OCI-LY3 (cell line): ENCODE measurements around the gene GPR158.
"Not testable (repeated sequence)": the region's sequence is repeated elsewhere in the genome, so short reads cannot be mapped to it uniquely, and the experiment has no call there.

Experiments
- H2AFZ ChIP-seq: fragments of 200-600, 300-600 bp; shearing (Covaris generic); 2 replicates; pipeline ENCODE4 v1.6.0; 2014; ENCODE audit warnings: antibody characterized with exemption, low read depth, low read length
- H3K27ac ChIP-seq: fragments of 200-600, 300-600 bp; sonication (generic); 2 replicates; pipeline ENCODE4 v1.5.1; 2014; ENCODE audit warnings: mild to moderate bottlenecking, low read length, moderate library complexity, mixed read lengths
- H3K27me3 ChIP-seq: fragments of 200-600, 300-600 bp; sonication (generic); 2 replicates; pipeline ENCODE4 v1.6.1; 2014; ENCODE audit warnings: low read depth, low read length, mixed read lengths
- H3K36me3 ChIP-seq: fragments of 200-600, 300-600 bp; sonication (generic); replicated peaks from 2 replicates; pipeline ENCODE3; 2014; ENCODE audit warnings: low read depth, low read length, mixed read lengths
- H3K4me1 ChIP-seq: fragments of 300-600, 200-600 bp; sonication (generic); 2 replicates; pipeline ENCODE4 v1.6.1; 2014; ENCODE audit warnings: low read length, mixed read lengths
- H3K4me2 ChIP-seq: fragments of 200-600, 300-600 bp; sonication (generic); 2 replicates; pipeline ENCODE4 v1.6.1; 2014; ENCODE audit warnings: low read length, mixed read lengths
- H3K4me3 ChIP-seq: fragments of 300-600, 200-600 bp; sonication (generic); 2 replicates; pipeline ENCODE4 v1.5.1; 2014; ENCODE audit warnings: antibody characterized with exemption, mild to moderate bottlenecking, low read length, moderate library complexity
- H3K79me2 ChIP-seq: fragments of 300-600, 200-600 bp; shearing (Covaris generic); 2 replicates; pipeline ENCODE4 v1.6.1; 2014; ENCODE audit warnings: mild to moderate bottlenecking, low read length, mixed read lengths
- H3K9ac ChIP-seq: fragments of 300-600, 200-600 bp; shearing (Covaris generic); 2 replicates; pipeline ENCODE4 v1.6.0; 2014; ENCODE audit warnings: mild to moderate bottlenecking, low read length, moderate library complexity
- H3K9me3 ChIP-seq: fragments of 200-600, 300-600 bp; shearing (Covaris generic); 2 replicates; pipeline ENCODE4 v1.6.1; 2014; ENCODE audit warnings: low read length, mixed read lengths; ENCODE audit not compliant: insufficient read depth
- H4K20me1 ChIP-seq: fragments of 200-600, 300-600 bp; sonication (generic); 2 replicates; pipeline ENCODE4 v1.6.1; 2016; ENCODE audit warnings: low read length, mixed read lengths; ENCODE audit not compliant: insufficient read depth
- EZH2phosphoT487 ChIP-seq: fragments of 200-600 bp; shearing (Covaris generic); IDR thresholded peaks from 2 replicates; pipeline ENCODE4 v1.6.1; 2018; ENCODE audit warnings: antibody characterized with exemption, mixed run types, low read depth
- TF ChIP-seq, protein P1 (sequence below): fragments of 200-600, 300-600 bp; sonication (generic); IDR thresholded peaks from 2 replicates; pipeline ENCODE4 v1.5.1; 2014; ENCODE audit warnings: antibody characterized with exemption, low read length, low read depth

GPR158 gene

DNA sequence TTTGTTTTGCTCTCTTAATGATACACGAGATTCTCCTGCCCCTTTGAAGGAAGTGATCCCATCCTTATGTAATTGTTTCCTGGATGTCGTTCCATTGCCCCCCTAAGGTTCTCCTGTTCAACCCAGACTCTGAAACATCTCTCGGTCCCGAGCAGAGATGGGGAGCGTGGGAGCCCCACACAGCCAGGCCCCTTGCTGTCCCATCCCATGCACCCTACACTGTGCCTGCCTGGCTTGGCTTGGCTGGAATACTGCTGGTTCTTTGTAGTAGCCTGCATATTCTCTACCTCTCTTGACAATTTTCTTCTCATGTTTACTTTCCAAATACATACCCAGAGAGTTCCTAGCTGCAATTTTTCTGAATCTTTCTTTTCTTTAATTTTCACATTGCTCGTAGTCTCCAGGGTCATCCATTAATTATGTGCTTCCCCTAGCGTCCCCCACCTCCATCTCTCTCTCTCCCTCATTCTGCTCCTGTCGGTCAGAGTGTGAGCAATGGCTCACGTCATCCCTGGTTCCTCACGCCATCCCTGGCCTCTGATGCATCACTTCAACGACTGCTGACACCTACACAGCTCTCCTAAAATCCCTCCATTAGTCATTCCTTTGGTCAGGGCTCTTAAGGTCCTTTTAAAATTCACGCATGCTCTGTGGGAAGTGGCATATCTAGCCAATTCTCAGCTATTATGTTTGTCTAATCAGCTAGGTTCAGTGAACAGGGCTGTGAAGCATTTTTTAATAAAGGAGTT, 32.5 kb upstream of the GPR158 start:
- Histone ChIP-seq H2AFZ (no peak overlapping the region), H3K27ac (no peak overlapping the region), H3K27me3 (no peaks in the 10 kb centered on the region), H3K4me3 (no peak overlapping the region), H3K9me3 (no peaks in the 10 kb centered on the region), H3K9ac (no peak overlapping the region), H3K79me2 (no peaks in the 10 kb centered on the region), H3K4me1 (no peaks in the 10 kb centered on the region), H3K36me3 (no peaks in the 10 kb centered on the region), H4K20me1 (no peaks in the 10 kb centered on the region), H3K4me2 (no peak overlapping the region)
- TF ChIP-seq, protein P1, sequence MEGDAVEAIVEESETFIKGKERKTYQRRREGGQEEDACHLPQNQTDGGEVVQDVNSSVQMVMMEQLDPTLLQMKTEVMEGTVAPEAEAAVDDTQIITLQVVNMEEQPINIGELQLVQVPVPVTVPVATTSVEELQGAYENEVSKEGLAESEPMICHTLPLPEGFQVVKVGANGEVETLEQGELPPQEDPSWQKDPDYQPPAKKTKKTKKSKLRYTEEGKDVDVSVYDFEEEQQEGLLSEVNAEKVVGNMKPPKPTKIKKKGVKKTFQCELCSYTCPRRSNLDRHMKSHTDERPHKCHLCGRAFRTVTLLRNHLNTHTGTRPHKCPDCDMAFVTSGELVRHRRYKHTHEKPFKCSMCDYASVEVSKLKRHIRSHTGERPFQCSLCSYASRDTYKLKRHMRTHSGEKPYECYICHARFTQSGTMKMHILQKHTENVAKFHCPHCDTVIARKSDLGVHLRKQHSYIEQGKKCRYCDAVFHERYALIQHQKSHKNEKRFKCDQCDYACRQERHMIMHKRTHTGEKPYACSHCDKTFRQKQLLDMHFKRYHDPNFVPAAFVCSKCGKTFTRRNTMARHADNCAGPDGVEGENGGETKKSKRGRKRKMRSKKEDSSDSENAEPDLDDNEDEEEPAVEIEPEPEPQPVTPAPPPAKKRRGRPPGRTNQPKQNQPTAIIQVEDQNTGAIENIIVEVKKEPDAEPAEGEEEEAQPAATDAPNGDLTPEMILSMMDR = no peak
- TF ChIP-seq EZH2phosphoT487 = no peak

DNA sequence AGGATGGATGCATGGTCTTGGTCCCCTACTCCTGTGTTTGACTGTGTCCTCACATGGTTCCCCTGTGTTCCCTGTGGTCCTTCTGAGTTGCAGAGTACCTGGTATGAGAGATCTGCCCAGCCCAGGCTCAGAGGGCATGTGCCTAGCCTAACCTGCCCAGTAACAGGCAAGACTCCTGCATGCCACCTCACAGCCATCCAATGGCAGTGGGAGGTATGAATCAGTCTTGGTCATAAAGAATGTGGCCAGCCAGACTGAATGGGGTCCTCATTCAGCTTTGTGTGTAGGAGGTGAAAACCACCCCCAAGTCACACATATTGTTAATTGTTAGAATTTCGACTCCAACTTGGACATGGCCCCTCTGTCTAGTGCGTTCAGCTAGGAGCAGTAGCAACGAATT, 17.2 kb upstream of the GPR158 start:
- no peaks in the 10 kb centered on the region for H3K36me3 ChIP-seq
- H3K27me3 ChIP-seq = no peaks in the 10 kb centered on the region
- H4K20me1 ChIP-seq = no peaks in the 10 kb centered on the region
- no peaks in the 10 kb centered on the region for H3K79me2 ChIP-seq
- H3K27ac ChIP-seq = no peak overlapping the region
- H3K9ac ChIP-seq = no peak overlapping the region
- no peak overlapping the region for H3K4me3 ChIP-seq
- H3K4me1 ChIP-seq = no peaks in the 10 kb centered on the region
- no peaks in the 10 kb centered on the region for H3K9me3 ChIP-seq
- H3K4me2 ChIP-seq = no peak overlapping the region
- no peak overlapping the region for H2AFZ ChIP-seq
- no peak for TF ChIP-seq EZH2phosphoT487
- TF ChIP-seq, protein P1 = no peak

DNA sequence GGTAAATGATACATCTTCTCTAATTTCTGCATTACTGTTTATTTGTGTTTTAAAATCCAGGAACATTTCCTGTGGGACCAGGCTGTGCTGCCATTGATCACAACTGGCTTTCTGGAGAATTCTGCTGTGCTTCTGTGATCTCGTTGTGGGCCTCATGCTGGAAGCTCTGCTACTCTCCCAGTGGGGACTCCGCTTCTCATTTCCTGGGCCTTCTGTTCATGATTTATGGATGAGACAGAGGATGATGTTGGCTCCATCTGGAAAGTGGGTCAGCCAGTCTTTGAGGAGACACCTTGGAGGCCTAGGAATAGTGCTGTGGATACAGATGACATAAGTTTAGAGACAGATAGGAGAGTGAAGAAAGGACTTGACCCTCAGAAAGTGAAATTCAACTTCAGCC, 15.2 kb upstream of the GPR158 start:
- Histone ChIP-seq H3K27ac (no peak overlapping the region), H3K4me2 (no peak overlapping the region), H3K36me3 (no peaks in the 10 kb centered on the region), H3K9ac (no peak overlapping the region), H3K79me2 (no peaks in the 10 kb centered on the region), H4K20me1 (no peaks in the 10 kb centered on the region), H3K27me3 (no peaks in the 10 kb centered on the region), H2AFZ (no peak overlapping the region), H3K9me3 (no peaks in the 10 kb centered on the region), H3K4me1 (no peaks in the 10 kb centered on the region), H3K4me3 (no peak overlapping the region)
- TF ChIP-seq EZH2phosphoT487 = no peak
- TF ChIP-seq, protein P1 = no peak

DNA sequence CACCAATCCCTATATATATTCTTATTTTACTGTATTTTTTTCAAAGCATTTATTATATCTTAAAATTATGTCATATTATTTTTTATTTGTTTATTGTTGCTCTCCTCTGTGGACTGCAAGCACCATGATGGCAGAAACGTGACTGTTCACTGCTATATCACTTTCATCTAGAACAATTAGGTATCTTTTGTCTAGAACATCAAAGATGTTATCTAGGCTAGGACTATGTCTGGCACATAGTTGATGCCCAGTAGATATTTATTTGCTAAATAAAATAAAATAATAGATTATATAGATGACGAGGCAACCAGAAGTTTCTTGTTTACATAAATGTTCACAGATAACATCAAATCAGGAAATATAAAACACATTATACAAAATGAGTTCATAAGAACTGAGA, 12.4 kb upstream of the GPR158 start:
- TF ChIP-seq, protein P1 = no peak
- no peak for TF ChIP-seq EZH2phosphoT487
- Histone ChIP-seq H4K20me1 (no peaks in the 10 kb centered on the region), H3K9ac (no peak overlapping the region), H3K27ac (no peak overlapping the region), H3K9me3 (no peaks in the 10 kb centered on the region), H3K4me2 (no peak overlapping the region), H3K36me3 (no peaks in the 10 kb centered on the region), H3K27me3 (no peaks in the 10 kb centered on the region), H3K79me2 (no peaks in the 10 kb centered on the region), H2AFZ (no peak overlapping the region), H3K4me1 (no peaks in the 10 kb centered on the region), H3K4me3 (no peak overlapping the region)

DNA sequence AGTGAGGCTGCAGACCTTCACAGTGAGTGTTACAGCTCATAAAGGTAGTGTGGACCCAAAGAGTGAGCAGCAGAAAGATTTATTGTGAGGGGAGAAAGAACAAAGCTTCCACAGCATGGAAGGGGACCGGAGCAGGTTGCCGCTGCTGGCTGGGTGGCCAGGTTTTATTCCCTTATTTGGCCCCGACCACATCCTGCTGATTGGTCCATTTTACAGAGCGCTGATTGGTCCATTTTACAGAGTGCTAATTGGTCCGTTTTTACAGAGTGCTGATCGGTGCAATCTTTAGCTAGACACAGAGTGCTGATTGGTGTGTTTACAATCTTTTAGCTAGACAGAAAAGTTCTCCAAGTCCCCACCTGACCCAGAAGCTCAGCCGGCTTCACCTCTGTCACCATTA, 11.3 kb upstream of the GPR158 start:
- not testable (repeated sequence) for H3K4me3 ChIP-seq, H3K4me1 ChIP-seq, H3K36me3 ChIP-seq, H3K9me3 ChIP-seq, H2AFZ ChIP-seq, H4K20me1 ChIP-seq, H3K79me2 ChIP-seq, H3K27ac ChIP-seq, H3K27me3 ChIP-seq, H3K9ac ChIP-seq, H3K4me2 ChIP-seq
